HEK293T (cell line): Measurements from ENCODE around the gene SLC22A1.

Experiments used
- CTCF ChIA-PET: fragments of 350-600 bp; formaldehyde crosslinking; extraction: SDS; loops from one replicate; lab custom pipeline; 2021; ENCODE audit warnings: antibody characterized with exemption, inconsistent platforms; lab: Yijun Ruan, JAX
- POLR2A ChIA-PET: fragments of 350-600 bp; formaldehyde crosslinking; extraction: SDS; loops from one replicate; lab custom pipeline; 2020; ENCODE audit warnings: antibody characterized with exemption, inconsistent platforms; lab: Yijun Ruan, JAX
- DNase-seq: peaks from one replicate; pipeline ENCODE4 v3.0.0; 2012; ENCODE audit warnings: mixed read lengths; ENCODE audit errors: extremely low spot score
- ARNT ChIP-seq: fragments of 450-650 bp; IDR thresholded peaks from 2 replicates; pipeline ENCODE4 v1.6.1; 2017; ENCODE audit warnings: mild to moderate bottlenecking
- BHLHE40 ChIP-seq: fragments of 450-650 bp; IDR thresholded peaks from 2 replicates; pipeline ENCODE4 v1.6.1; 2016; ENCODE audit warnings: mild to moderate bottlenecking, moderate library complexity, borderline replicate concordance
- CTBP1 ChIP-seq: fragments of 450-650 bp; IDR thresholded peaks from 2 replicates; pipeline ENCODE4 v1.6.1; 2016; ENCODE audit warnings: borderline replicate concordance
- ELF4 ChIP-seq: fragments of 450-650 bp; IDR thresholded peaks from 2 replicates; pipeline ENCODE4 v1.6.1; 2017; ENCODE audit warnings: antibody characterized with exemption
- FOXA1 ChIP-seq: fragments of 450-650 bp; IDR thresholded peaks from 2 replicates; pipeline ENCODE4 v1.6.1; 2016; ENCODE audit warnings: mild to moderate bottlenecking
- FOXK2 ChIP-seq: fragments of 450-650 bp; IDR thresholded peaks from 2 replicates; pipeline ENCODE4 v1.6.1; 2016; ENCODE audit warnings: mild to moderate bottlenecking
- FOXM1 ChIP-seq: fragments of 450-650 bp; IDR thresholded peaks from 2 replicates; pipeline ENCODE4 v1.6.1; 2017; ENCODE audit warnings: mild to moderate bottlenecking, borderline replicate concordance
- HDGF ChIP-seq: fragments of 450-650 bp; IDR thresholded peaks from 2 replicates; pipeline ENCODE4 v1.6.1; 2017; ENCODE audit warnings: antibody characterized with exemption, borderline replicate concordance
- L3MBTL2 ChIP-seq: fragments of 450-650 bp; conservative IDR thresholded peaks from 2 replicates; pipeline ENCODE4 v1.6.1; 2016; ENCODE audit warnings: mild to moderate bottlenecking
- LEF1 ChIP-seq: fragments of 450-650 bp; IDR thresholded peaks from 2 replicates; pipeline ENCODE4 v1.6.1; 2017; ENCODE audit warnings: mild to moderate bottlenecking, borderline replicate concordance
- NFRKB ChIP-seq: fragments of 450-650 bp; IDR thresholded peaks from 2 replicates; pipeline ENCODE4 v1.6.1; 2016; ENCODE audit warnings: mild to moderate bottlenecking, moderate library complexity
- PKNOX1 ChIP-seq: fragments of 450-650 bp; IDR thresholded peaks from 2 replicates; pipeline ENCODE4 v1.6.1; 2016
- SP1 ChIP-seq: fragments of 450-650 bp; IDR thresholded peaks from 2 replicates; pipeline ENCODE4 v1.6.1; 2017
- SUZ12 ChIP-seq: fragments of 450-650 bp; IDR thresholded peaks from 2 replicates; pipeline ENCODE4 v1.6.1; 2016; ENCODE audit warnings: mild to moderate bottlenecking
- TARDBP ChIP-seq: fragments of 450-650 bp; IDR thresholded peaks from 2 replicates; pipeline ENCODE4 v1.6.1; 2016
- ZNF384 ChIP-seq: fragments of 450-650 bp; IDR thresholded peaks from 2 replicates; pipeline ENCODE4 v1.6.1; 2016

SLC22A1 gene

GRCh38 chr6:160092602-160093001 is 29.0 kb upstream of the SLC22A1 start:
- DNase-seq: no peak
- ChIA-PET CTCF (no interaction called here), POLR2A (no interaction called here)
- TF ChIP-seq CTBP1 (no peak), ELF4 (no peak), SUZ12 (no peak), NFRKB (no peak), HDGF (no peak), FOXM1 (no peak), BHLHE40 (no peak), FOXK2 (no peak), TARDBP (no peak), PKNOX1 (no peak), ARNT (no peak), SP1 (no peak), ZNF384 (no peak), LEF1 (no peak), L3MBTL2 (no peak), FOXA1 (no peak)

- TF ChIP-seq HDGF (no peak), TARDBP (no peak), ARNT (no peak), SUZ12 (no peak)
- ChIA-PET POLR2A (no interaction called here), CTCF (no interaction called here)
- DNase-seq: no peak
Observed at GRCh38 chr6:160093061-160093460, 28.6 kb upstream of the SLC22A1 start.

GRCh38 chr6:160093946-160094345 is 27.7 kb upstream of the SLC22A1 start:
- TF ChIP-seq L3MBTL2: no peak
- no peak for TF ChIP-seq SUZ12
- no peak for TF ChIP-seq PKNOX1
- CTCF ChIA-PET: no interaction called here
- no peak for DNase-seq
- POLR2A ChIA-PET: no interaction called here

GRCh38 chr6:160095146-160095845 is 26.3 kb upstream of the SLC22A1 start:
- ChIA-PET CTCF (no interaction called here), POLR2A (no interaction called here)

GRCh38 chr6:160101277-160102205 is 20.1 kb upstream of the SLC22A1 start:
- POLR2A ChIA-PET: no interaction called here
- no peak for DNase-seq
- CTCF ChIA-PET: interaction anchor here (0.6 to 1.3 kb wide), 2 partner anchors 13 to 28 kb away, joined by 4 to 8 read pairs; no protein-coding TSS in a partner anchor
- TF ChIP-seq LEF1: no peak
- no peak for TF ChIP-seq ELF4
- no peak for TF ChIP-seq ARNT
- TF ChIP-seq FOXK2: no peak
- no peak for TF ChIP-seq PKNOX1
- no peak for TF ChIP-seq NFRKB
- TF ChIP-seq L3MBTL2: no peak
- TF ChIP-seq ZNF384: no peak
- no peak for TF ChIP-seq FOXM1

More at GRCh38 chr6:160095146-160095845, 26.3 kb upstream of the SLC22A1 start:
- no peak for DNase-seq
- no peak for TF ChIP-seq NFRKB
- no peak for TF ChIP-seq L3MBTL2
- no peak for TF ChIP-seq TARDBP

GRCh38 chr6:160102399-160102798 is 19.2 kb upstream of the SLC22A1 start:
- ChIA-PET CTCF (interaction anchor here (1.3 kb wide), 1 partner anchor 14 kb away, joined by 8 read pairs; no protein-coding TSS in a partner anchor), POLR2A (no interaction called here)
- TF ChIP-seq FOXK2 (no peak), TARDBP (no peak), FOXA1 (no peak), PKNOX1 (no peak), LEF1 (no peak), L3MBTL2 (no peak)
- DNase-seq: no peak
